HG03521 (cell line): ENCODE measurements around the gene FREM1.

Source experiments
- ATAC-seq: cut with Tn5 transposase; IDR thresholded peaks from one replicate; pipeline ENCODE4 v1.9.1; 2021; ENCODE audit warnings: mild to moderate bottlenecking, moderate library complexity; ENCODE audit not compliant: unreplicated experiment

Gene FREM1

DNA sequence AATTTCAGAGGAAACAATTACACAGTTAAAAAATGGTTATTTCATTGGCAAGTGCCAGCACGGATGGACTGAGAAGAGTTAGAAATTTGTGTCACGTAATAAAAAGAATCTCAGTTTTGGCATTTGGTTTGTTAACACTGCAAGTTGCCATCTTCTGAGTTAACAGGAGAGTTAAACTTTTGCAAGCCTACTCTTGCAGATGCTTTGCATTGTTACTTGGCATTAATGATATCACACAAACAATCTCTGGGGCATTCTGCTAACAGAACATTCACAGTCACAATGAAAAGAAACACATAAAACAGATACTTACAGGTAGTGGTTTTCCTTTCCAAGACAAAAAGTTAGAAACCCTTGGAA, 647 bp downstream of the FREM1 start:
- no peak for ATAC-seq

DNA sequence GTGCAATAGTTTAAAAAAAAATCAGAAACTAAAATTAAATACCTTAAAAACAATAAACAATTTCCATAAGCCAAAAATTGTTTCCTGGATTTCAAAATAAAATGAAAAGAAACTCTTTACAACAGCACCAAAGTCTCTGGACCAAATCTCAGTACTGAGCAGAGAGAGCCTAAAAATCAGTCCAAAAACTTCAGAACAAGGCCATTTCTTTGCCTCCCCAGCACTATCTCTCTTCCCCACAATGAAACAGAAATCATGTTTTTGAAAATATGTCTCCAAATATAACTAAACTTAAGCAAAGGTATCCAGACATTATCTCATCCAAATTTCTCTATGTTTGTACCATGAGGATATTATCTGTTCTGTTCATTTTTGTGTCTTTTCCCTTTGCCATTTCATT, 1.0 kb downstream of the FREM1 start:
- no peak for ATAC-seq

DNA sequence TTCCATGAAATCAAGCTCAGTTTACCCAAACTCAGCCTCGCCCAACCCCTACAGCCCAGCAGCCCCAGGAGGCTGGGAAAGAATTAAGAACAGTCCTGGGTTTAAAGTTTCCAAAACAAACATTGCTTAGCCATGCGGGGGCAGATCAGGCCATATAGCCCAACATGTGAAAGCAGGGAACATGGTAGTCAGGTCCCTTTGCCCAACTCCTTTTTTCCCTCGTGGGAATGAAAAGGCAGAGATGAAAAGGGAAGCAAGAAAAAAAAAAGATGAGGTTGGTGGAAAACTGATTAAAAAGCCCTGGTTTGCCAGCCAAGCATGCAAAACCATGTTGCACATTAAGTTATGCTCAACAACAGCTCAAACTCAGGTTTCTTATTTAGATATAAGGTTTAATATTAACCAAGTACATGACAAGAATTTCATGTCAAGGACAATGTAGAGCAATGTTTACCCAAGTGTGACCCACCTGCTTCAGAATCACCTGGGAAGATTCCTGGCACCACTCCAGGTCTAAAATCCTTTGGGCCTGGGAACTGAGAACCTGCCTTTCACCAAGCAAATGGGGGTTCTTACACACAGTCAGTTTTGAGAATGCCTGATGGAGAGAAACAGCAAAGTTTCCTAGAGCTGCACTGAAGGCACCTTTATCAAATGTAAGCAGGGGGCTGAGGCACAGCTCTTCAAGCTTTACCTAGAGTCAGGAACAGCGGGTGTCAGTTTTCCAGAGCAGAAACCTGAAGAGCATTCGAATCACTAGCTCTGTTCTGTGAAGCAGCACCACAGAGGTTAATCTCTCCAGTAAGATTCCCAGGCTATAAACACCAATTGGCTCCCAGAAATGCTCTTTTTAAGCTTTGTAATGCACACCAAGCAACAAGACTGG, 1.7 kb downstream of the FREM1 start:
- no peak for ATAC-seq

DNA sequence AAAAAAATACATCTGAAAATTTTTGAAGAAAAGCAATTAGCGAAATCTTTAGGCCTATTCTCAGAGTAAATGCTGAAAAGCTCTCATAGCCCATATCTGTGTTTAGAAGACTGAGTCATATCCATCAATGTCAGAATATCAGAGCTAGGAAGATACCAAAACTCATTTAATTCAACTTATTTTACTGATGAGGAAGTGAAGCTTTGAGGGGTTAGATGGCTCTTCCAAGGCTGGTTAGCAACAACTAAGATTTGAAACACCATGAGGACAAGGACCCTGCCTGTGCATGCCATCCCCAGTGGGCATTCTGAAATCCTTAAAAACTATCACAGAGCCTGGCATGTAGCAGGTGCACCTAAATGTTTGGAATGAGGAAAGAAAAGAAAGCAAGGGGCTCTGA, 2.5 kb downstream of the FREM1 start:
- ATAC-seq: no peak

DNA sequence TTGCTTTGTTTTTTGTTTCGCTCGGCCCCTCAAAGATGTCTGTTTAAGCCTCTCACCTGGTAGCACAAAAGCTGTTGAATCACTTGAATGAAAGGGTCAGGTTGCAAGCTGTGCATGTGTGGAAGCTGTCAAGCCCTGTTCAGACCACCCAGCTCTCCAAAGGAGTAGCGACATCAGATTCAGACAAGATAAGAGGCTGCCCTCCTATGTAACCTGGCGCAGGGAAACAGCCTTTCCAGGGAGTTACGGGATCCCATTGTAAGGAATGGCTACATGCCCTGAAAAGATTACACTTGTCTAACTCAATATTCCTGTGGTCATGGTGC, 2.9 kb downstream of the FREM1 start:
- ATAC-seq: no peak

DNA sequence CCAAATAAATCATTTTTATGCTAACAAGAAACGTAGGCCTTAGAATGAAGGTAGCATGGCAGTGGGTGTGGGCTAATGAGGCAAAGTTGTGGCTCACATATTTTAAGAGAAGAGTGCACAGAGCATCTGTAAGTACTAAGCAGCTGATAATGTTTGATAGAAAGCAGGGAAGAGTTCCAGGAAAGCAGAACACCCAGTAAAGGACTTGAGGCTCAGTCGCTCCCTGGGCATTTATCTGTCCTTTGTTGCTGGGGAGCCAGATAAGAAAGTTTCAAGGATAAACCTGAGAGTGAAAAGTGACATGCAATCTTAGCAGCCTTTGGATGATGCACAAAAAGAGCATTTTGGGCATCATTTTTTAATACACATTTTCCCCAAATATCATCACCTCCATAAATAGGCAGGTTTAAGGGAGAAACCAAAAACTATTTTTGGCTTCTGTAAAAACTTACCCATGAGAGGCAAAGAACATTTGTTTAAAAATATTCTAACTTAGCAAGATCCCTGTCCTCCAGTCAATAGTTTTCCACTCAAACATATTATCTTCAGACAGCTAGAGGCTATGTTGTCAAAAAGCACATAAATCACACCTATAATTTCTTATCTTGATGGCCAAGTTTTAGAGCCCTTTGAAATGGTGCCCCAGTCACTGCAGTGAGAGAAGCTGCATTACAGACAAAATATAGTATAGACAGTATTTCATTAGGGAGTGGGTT, 3.4 kb downstream of the FREM1 start:
- ATAC-seq: no peak

DNA sequence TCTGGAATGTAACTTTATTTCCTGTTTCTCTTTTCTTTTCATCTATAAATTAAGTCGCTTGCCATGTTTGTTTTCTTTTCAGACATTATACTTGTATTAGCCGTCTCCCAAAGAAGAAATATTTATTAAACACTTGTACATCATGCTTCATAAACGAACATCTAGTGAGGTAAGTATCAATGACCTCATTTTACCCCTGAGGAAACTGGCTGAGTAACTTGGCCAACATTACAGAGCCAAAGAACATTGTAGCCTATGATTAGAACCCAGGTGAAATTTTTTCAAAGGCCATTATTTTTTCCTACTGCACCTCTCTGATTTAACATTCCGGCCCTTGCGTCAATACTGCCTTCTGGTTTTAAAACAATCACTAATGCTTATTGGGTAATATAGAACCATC, 4.2 kb downstream of the FREM1 start:
- ATAC-seq: no peak

DNA sequence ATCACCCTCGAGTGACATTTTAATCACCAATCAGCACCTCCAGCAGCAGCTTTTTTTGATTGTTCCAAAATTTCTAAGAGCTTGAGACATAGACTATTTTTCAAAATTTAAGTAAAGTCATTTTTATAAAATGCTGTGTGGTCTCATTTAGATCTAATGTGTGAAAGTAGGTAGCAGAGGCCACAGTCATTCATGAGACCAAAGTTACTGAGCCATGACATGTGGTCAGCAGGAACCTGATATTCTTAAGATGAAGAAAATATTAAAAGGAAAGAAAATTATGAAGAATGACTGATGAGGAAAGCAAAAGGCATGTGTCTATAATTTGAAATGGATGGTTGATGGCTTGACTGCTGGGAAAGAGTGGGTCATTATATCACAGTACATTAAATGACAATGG, 7.2 kb downstream of the FREM1 start:
- ATAC-seq: no peak

DNA sequence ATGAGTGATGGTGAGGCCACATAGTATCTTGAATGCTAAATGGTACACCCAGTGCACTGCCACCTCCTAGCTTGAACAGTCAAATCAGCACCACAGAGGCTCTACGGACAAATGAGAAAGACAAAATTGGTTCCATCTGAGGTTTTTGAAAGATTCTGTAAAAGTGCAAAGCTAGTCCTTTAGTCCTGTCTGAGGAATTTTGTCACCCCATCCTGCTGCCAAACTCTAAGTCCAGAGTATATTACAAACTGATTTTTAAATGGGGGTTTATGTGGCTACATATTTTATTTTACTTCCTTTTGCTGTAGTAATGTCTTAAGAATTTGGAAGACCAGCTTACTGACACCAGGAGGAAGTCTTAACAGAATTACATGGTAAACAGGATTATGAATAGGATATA, 7.7 kb downstream of the FREM1 start:
- no peak for ATAC-seq

DNA sequence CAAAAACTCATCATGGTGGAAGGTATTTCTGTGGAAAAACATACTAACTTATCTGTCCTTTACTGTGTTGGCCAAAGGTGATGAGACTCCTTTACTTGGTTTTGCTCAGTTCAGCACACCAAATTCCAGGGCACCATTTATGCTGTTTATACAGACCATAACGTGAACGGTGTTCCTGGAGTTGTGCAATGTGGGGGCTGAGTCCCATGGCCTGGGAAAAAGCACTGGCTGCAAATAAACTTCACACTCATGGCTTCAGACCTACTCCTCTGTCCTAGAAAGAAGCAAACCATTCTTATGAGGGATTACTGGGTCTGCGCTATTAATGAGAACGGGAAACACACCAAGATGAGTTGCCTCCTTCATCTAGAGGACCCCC, 10.4 kb downstream of the FREM1 start:
- ATAC-seq: no peak

DNA sequence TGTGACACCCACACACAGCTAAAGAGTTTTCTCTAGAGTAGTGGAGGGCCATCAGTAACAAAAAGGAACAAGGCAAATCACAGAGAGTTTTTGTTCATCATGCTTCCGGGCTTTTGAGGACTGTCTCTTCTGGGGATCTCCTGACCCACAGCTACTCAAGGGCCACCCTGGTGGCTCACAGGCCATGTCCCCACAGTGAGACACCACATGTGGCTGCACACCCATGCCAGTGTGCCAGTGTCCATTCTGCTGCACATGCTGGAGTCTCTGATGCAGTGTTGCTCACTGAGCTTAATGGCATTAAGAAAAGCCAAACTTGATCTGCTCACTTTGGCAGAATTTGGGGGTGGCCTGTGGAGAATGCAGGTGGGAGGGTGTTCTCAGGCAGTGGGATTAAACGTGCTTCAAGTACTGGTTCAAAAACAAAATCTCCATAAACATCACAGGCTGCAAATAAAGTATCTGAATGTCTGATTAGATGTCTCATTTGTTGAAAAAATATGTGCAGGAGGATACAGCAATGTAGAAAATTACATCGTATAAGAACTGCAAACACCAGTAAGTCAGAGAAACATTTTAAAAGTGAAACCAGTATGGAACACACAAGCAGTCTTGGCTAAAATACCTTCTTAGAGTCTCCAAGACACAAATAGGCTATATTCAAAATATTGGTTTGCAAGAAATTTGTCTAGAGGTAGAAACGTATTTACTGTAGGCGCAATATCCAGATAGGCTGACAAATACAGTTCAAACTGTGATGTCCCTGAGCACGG, 11.0 kb downstream of the FREM1 start:
- no peak for ATAC-seq

DNA sequence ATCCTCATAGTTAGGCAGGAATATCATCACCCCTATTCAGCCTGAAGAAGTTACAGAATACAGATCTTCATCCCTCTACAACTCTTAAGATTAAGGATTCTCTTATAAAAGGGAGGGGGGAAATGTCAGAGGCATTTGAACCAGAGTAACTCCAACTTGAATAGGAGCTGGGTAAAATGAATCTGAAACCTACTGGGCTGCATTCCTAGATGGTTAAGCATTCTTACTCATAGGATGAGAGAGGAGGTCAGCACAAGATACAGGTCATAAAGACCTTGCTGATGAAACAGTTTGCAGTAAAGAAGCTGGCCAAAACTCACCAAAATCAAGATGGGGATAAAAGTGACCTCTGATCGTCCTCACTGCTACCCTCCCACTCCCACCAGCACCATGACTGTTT, 14.4 kb downstream of the FREM1 start:
- no peak for ATAC-seq

DNA sequence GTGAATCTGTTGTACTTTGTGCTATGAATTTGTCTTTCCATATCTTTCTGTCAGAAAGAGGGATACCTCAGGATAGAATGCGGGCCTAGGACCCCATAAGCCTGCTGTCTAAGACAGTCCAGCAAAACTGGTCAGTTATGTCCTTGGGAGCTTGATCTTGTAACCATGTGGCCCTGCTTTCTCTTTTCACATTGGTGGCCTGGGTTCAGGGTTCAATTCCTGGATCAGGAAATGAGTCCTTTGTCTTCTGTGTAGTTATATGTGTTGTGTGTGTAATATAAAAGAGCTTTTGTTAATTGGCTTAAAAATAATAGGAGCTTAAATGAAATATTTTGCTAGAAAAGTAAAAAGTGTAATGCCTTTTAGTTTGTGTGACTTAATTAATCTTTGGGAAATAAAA, 16.9 kb downstream of the FREM1 start:
- no peak for ATAC-seq

DNA sequence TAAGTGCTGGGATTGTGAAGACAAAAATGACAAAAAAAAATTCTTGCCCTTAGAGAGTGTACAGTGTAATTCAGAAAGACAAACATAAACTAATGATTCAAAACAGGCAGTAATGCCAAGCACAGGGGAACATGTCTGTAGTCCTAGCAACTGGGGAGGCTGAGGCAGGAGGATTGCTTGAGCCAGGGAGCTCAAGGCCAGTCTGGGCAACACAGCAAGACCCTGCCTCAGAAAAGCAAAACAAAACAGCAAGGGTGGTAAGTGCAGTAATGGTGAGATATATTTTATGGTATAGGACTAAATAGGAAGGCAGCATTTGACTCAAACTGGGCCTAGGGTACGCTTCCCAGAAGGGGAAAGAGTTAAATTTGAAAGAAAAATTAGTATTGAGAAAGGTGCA, 18.9 kb downstream of the FREM1 start:
- no peak for ATAC-seq

DNA sequence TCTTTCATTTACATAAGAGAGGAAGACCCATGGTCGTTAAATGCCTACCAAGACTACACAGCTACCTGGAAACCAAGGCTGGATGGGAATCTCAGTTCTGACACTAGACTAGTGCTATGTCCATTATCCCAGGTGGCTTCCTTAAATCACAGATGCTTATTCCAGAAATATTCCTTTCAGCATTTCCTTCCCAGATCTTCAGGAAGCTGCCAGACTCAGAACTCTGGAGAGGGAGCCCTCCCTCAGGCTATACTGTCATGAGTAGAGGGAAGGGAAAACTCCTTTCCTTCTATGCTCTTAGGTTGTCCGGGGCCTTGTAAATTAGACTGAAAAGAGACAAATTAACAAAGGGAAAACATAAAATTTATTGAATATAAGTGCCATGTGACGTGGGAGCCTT, 20.8 kb downstream of the FREM1 start:
- no peak for ATAC-seq

DNA sequence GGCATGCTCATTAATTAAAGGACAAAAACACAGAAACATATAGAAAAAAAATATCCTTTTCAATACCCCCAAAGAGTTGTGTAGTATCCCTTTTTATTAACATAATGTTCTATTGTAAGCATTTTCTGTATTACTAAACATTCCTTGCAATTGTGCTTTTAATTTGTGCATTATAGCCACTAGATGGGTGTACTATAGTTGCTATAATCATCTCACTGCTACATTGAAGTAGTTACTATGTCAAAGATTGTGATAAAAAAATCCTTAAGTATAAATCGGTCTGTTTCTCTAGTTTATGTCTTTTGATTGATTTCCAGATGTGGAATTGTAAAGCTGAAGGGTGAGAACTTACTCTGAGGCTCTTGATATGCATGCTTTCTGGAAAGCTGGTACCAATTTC, 21.4 kb downstream of the FREM1 start:
- no peak for ATAC-seq

DNA sequence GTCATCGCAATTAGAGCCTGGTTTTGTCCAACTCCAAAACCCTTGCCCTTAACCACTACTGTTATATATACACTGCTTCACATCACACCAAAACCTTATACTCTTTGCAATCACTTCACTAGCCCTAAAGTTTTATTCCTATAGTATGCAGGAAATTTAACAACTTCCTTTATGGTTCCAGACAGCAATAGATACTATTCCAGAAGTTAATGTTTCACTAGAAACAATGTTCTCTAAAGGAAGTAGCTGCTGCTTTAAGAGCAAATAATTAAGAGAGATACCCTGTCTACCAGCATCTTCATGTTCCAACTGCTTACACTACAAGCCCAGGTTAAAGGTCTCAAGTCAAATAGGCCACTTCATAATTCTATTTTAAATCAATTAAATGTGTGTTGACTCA, 22.0 kb downstream of the FREM1 start:
- no peak for ATAC-seq

DNA sequence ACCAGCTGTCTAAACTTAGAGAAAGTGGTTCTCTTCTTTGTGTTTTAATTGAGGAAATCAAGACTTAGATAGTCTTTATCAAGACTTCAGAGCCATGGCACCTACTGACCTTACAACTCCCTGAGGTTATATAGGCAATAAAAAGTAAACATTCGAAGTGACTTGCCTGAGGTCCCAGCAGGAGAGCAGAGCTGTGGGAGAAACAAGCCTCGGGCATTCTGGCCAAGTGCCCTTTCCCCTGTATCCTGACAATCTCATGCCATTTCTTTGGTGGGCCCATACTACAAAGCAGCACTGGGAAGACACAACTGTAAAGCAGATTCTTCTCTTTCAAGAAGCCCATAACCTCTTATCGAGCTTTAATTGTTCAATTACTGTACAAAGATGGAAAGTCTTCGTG, 23.1 kb downstream of the FREM1 start:
- no peak for ATAC-seq

DNA sequence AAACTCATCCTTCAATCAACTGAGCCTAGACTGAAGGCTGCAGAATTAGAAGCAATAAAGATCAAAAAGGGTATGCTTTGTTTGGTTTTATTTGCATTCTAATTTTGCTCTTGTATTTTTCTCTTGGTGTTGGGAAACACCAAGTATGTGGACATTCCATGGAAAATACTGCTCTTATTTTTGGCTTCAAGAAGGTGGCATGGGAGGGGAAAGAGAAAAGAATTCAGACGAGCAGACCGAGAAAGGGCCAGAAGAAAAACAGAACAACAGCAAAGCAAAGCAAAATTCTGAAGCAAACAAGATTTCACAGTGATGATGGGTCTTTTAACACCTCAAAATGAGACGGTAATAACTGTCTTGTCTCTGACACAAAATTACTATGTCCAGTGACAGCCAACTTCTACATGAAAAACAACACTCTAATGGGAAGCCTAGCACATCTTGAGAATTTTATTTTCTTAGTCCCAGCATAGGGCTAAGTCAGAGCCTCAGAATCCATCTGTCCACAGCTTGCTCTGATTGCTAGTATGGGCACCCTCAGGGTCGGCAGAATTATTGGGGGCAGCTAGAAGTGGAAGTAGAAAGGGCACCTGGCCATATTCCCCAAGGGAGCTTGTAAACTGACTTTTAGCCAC, 26.8 kb downstream of the FREM1 start:
- ATAC-seq: no peak

DNA sequence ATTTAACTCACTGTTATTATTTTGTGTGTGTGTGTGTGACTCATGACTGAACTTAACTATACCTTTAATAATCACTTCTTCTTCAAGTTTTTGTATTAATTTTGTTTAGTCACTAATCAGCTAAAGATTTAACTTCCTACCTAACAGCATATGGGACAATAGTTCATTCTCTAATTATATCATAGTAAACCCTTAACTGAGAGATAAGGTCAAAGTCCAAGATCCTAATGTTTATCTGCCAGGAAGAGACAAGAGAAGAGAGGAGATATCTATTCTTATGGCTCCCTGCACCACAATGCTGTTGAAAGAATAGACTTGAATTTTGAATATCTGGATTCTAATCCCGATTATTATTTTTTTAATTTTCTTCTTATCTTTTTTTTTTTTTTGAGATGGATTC, 28.1 kb downstream of the FREM1 start:
- ATAC-seq: no peak

DNA sequence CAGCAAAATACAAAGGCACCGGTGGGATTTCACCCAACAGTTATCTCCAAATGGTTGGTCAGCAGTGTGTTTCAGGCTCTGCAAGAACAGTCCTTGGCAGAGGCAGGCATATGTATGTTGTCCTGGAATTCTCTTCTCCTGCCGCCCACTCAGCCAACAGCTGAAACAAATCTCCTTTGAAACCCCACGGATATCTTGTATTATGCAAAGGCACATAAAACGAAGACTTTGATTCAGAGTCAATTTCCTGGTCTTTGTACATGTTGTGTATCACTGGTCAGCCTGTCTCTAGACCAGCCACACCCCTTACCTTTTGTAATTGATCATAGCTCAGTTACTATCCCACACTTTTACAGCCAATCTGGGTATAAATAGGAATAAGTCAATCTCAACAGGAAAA, 29.2 kb downstream of the FREM1 start:
- ATAC-seq: no peak

DNA sequence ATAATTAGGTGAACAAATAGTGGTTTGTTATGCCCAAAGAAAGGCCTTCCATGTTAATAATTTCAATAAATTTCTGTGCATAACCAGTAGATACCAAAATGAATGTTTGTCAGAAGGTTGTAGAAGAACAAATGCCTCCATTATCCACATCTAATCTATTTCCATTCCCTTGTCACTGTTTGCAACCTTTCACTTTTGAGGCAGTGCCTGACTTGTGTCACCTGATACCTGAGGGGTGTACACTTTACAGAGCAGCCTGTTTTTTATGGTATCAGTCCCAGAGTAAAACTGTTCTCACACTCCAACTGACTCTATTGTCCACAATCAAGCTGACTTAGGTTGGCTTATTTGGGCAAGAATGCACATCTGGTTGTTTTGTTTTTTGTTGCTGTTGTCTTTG, 40.1 kb downstream of the FREM1 start:
- no peak for ATAC-seq
